ENCODE data around the gene EXOC4. TPM values are rescaled to one million over a fixed set of nuclear protein-coding genes. Genes with fewer than 3 reads are reported as not detected.

The EXOC4 gene
- total and polyA plus RNA-seq, 7 donors = 16.4 to 76.7 (median 50.7) TPM

GRCh38 chr7:133783276-133783675 lies 530.4 kb downstream of the EXOC4 start:
- Histone ChIP-seq H3K9me3 (no peaks in the 10 kb centered on the region), H3K27me3 (no peaks in the 10 kb centered on the region), H3K36me3 (no peaks in the 10 kb centered on the region), H3K4me1 (no peaks in the 10 kb centered on the region), H3K27ac (no peak overlapping the region), H3K4me3 (no peak overlapping the region)
- no peak for DNase-seq
- intact Hi-C loops (cut with DNase I) = no loop called here
- no peak for TF ChIP-seq EP300 (IDR thresholded peaks at IDR 0.05)
- WGBS, 2 donors = 93 to 97% methylated on average over 2 of the region's 2 CpGs

GRCh38 chr7:133784486-133785001 lies 531.7 kb downstream of the EXOC4 start:
- no peak overlapping the region for H3K27ac ChIP-seq
- no peaks in the 10 kb centered on the region for H3K4me1 ChIP-seq
- no peak for TF ChIP-seq POLR2AphosphoS5 (IDR thresholded peaks at IDR 0.05)
- TF ChIP-seq POLR2A (IDR thresholded peaks at IDR 0.05) = no peak
- TF ChIP-seq CTCF (IDR thresholded peaks at IDR 0.05) = no peak
- TF ChIP-seq EP300 (IDR thresholded peaks at IDR 0.05) = no peak
- intact Hi-C loops (cut with DNase I) = no loop called here
- 76 to 87% methylated on average over 4 of the region's 4 CpGs for WGBS, 2 donors
- no peak for DNase-seq
- no peaks in the 10 kb centered on the region for H3K9me3 ChIP-seq
- no peaks in the 10 kb centered on the region for H3K27me3 ChIP-seq
- no peaks in the 10 kb centered on the region for H3K36me3 ChIP-seq
- no peak overlapping the region for H3K4me3 ChIP-seq

GRCh38 chr7:133786401-133786937 lies 533.6 kb downstream of the EXOC4 start:
- H3K27me3 ChIP-seq = no peaks in the 10 kb centered on the region
- no peak for TF ChIP-seq POLR2AphosphoS5 (IDR thresholded peaks at IDR 0.05)
- H3K36me3 ChIP-seq = no peaks in the 10 kb centered on the region
- H3K4me3 ChIP-seq = no peak overlapping the region
- WGBS, 2 donors = 63 to 64% methylated on average over 3 of the region's 3 CpGs
- intact Hi-C loops (cut with DNase I) = no loop called here
- DNase-seq = no peak
- no peaks in the 10 kb centered on the region for H3K9me3 ChIP-seq
- H3K27ac ChIP-seq = no peak overlapping the region
- H3K4me1 ChIP-seq = no peaks in the 10 kb centered on the region

GRCh38 chr7:133789974-133790373 lies 537.1 kb downstream of the EXOC4 start:
- intact Hi-C loops (cut with DNase I) = no loop called here
- no peaks in the 10 kb centered on the region for H3K4me1 ChIP-seq
- no peaks in the 10 kb centered on the region for H3K9me3 ChIP-seq
- H3K4me3 ChIP-seq = no peak overlapping the region
- no peak for DNase-seq
- H3K27ac ChIP-seq = no peak overlapping the region
- no peaks in the 10 kb centered on the region for H3K36me3 ChIP-seq
- TF ChIP-seq POLR2AphosphoS5 (IDR thresholded peaks at IDR 0.05) = no peak
- TF ChIP-seq CTCF (IDR thresholded peaks at IDR 0.05) = no peak
- TF ChIP-seq EP300 (IDR thresholded peaks at IDR 0.05) = no peak
- no peak for TF ChIP-seq POLR2A (IDR thresholded peaks at IDR 0.05)
- 76 to 78% methylated on average over 3 of the region's 3 CpGs for WGBS, 2 donors
- no peaks in the 10 kb centered on the region for H3K27me3 ChIP-seq

- no peak for TF ChIP-seq POLR2AphosphoS5 (IDR thresholded peaks at IDR 0.05)
- no peak for TF ChIP-seq CTCF (IDR thresholded peaks at IDR 0.05)
- TF ChIP-seq POLR2A (IDR thresholded peaks at IDR 0.05) = no peak
- TF ChIP-seq EP300 (IDR thresholded peaks at IDR 0.05) = no peak
Measured at GRCh38 chr7:133790911-133791310, 538.0 kb downstream of the EXOC4 start.

GRCh38 chr7:133794479-133794878 lies 541.6 kb downstream of the EXOC4 start:
- no peak for DNase-seq
- no peaks in the 10 kb centered on the region for H3K4me1 ChIP-seq
- H3K9me3 ChIP-seq = no peaks in the 10 kb centered on the region
- intact Hi-C loops (cut with DNase I) = no loop called here
- H3K27me3 ChIP-seq = no peaks in the 10 kb centered on the region
- H3K27ac ChIP-seq = no peak overlapping the region
- H3K36me3 ChIP-seq = no peaks in the 10 kb centered on the region
- no peak overlapping the region for H3K4me3 ChIP-seq
- 49% methylated on average over 2 of the region's 2 CpGs for WGBS, 2 donors
- TF ChIP-seq EP300 (IDR thresholded peaks at IDR 0.05) (no peak), CTCF (IDR thresholded peaks at IDR 0.05) (no peak), POLR2A (IDR thresholded peaks at IDR 0.05) (no peak), POLR2AphosphoS5 (IDR thresholded peaks at IDR 0.05) (no peak)

More at GRCh38 chr7:133790911-133791310, 538.0 kb downstream of the EXOC4 start:
- Histone ChIP-seq H3K4me3 (no peak overlapping the region), H3K9me3 (no peaks in the 10 kb centered on the region), H3K4me1 (no peaks in the 10 kb centered on the region), H3K36me3 (no peaks in the 10 kb centered on the region), H3K27me3 (no peaks in the 10 kb centered on the region), H3K27ac (no peak overlapping the region)
- intact Hi-C loops (cut with DNase I) = no loop called here
- no peak for DNase-seq
- 93 to 94% methylated on average over 4 of the region's 4 CpGs for WGBS, 2 donors

All from sigmoid colon (tissue), 7 donors.